Nephron (organoid): ENCODE measurements around the gene RNASEH2B.

ENCODE experiments used
- H3K27ac Mint-ChIP-seq, 3 experiments: 2 replicates each; pipeline ENCODE4 v1.8.0; 2020; ENCODE audit warnings: mixed read lengths in 3 of 3, mild to moderate bottlenecking in 2 of 3, moderate library complexity in 1 of 3
- H3K27me3 Mint-ChIP-seq: 2 replicates; pipeline ENCODE4 v1.8.0; 2021; ENCODE audit warnings: low read depth, mild to moderate bottlenecking, moderate library complexity, mixed read lengths
- H3K36me3 Mint-ChIP-seq: 2 replicates; pipeline ENCODE4 v1.8.0; 2020; ENCODE audit warnings: low read depth, mixed read lengths
- H3K4me1 Mint-ChIP-seq: 2 replicates; pipeline ENCODE4 v1.8.0; 2020; ENCODE audit warnings: mixed read lengths
- H3K4me3 Mint-ChIP-seq, 3 experiments: 2 replicates each; pipeline ENCODE4 v1.8.0; 2020; ENCODE audit warnings: mild to moderate bottlenecking in 3 of 3, mixed read lengths in 3 of 3, moderate library complexity in 2 of 3
- H3K9me3 Mint-ChIP-seq: 2 replicates; pipeline ENCODE4 v1.8.0; 2020; ENCODE audit warnings: mixed read lengths
- TF ChIP-seq, protein P1 (sequence below), 3 experiments: fragments of 200-600 bp; sonication (generic); IDR thresholded peaks; one replicate each; pipeline ENCODE4 v1.5.0; 2021; ENCODE audit warnings: antibody characterized with exemption in 3 of 3; ENCODE audit not compliant: unreplicated experiment in 3 of 3

Gene RNASEH2B

DNA sequence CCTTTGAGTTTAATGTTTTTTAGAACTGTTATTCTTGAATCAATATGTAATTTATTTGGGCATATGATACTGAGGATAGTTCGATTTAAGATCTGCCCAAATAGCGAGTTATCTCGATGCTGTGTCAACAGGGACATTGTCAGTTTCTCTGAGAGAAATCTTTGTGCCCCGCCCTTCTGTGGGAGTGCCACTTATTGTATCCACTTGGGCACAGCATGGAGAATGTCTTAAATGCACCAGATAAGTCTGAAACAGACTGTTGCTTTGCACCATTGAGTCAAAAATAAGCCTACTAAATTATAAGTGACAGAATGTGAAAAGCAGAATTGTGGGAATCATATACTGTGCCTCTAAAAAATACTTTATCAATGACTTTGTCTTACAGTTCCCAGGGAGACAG lies 45.6 kb downstream of the RNASEH2B start:
- Mint-ChIP-seq H3K27me3 (no peaks in the 10 kb centered on the region), H3K9me3 (no peaks in the 10 kb centered on the region), H3K36me3 (peaks cover 38% of the 10 kb centered on the region), H3K4me1 (peaks cover 16% of the 10 kb centered on the region), H3K27ac (no peak overlapping the region), H3K4me3 (no peak overlapping the region)
- TF ChIP-seq, protein P1, sequence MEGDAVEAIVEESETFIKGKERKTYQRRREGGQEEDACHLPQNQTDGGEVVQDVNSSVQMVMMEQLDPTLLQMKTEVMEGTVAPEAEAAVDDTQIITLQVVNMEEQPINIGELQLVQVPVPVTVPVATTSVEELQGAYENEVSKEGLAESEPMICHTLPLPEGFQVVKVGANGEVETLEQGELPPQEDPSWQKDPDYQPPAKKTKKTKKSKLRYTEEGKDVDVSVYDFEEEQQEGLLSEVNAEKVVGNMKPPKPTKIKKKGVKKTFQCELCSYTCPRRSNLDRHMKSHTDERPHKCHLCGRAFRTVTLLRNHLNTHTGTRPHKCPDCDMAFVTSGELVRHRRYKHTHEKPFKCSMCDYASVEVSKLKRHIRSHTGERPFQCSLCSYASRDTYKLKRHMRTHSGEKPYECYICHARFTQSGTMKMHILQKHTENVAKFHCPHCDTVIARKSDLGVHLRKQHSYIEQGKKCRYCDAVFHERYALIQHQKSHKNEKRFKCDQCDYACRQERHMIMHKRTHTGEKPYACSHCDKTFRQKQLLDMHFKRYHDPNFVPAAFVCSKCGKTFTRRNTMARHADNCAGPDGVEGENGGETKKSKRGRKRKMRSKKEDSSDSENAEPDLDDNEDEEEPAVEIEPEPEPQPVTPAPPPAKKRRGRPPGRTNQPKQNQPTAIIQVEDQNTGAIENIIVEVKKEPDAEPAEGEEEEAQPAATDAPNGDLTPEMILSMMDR (IDR thresholded peaks at IDR 0.05; ENCODE audit: unreplicated experiment in 3 of 3) = no peak

DNA sequence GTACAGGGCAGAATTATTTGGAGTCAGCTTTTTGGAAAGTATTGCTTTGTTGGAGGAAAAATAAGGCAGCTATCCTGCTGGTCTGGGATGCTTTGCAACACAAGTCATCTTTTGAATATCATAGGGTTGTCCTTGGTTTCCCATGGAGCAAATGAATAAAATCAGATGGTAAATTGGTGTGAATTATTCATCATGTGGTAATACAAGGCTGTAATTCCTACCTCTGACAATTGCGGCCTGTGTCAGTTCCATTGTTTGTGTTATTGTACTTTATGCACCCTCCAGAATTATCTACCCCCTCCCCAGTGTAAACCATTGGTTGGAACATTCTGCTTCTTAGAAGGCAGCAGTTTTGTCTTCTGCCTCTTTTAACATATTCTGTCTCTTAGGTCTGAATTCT lies 46.2 kb downstream of the RNASEH2B start:
- no peaks in the 10 kb centered on the region for H3K9me3 Mint-ChIP-seq
- peaks cover 37% of the 10 kb centered on the region for H3K36me3 Mint-ChIP-seq
- peaks cover 10% of the 10 kb centered on the region for H3K4me1 Mint-ChIP-seq
- TF ChIP-seq, protein P1 (IDR thresholded peaks at IDR 0.05; ENCODE audit: unreplicated experiment in 3 of 3) = no peak
- no peaks in the 10 kb centered on the region for H3K27me3 Mint-ChIP-seq
- H3K4me3 Mint-ChIP-seq = no peak overlapping the region
- no peak overlapping the region for H3K27ac Mint-ChIP-seq

DNA sequence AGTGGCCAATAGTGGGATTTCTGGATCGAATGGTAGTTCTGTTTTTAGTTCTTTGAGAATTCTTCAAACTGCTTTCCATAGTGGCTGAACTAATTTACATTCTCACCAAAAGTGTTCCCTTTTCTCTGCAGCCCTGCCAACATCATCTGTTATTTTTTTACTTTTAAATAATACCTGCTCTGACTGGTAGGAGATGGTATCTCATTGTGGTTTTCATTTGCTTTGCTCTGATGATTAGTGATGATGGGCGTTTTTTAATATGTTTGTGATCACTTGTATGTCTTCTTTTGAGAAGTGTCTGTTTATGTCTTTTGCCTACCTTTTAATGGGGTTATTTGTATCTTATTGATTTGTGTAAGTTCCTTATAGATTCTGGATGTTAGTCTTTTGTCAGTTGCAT lies 48.0 kb downstream of the RNASEH2B start:
- TF ChIP-seq, protein P1 (IDR thresholded peaks at IDR 0.05; ENCODE audit: unreplicated experiment in 3 of 3) = no peak
- Mint-ChIP-seq H3K9me3 (peaks cover 5% of the 10 kb centered on the region), H3K27me3 (no peaks in the 10 kb centered on the region), H3K27ac (no peak overlapping the region), H3K36me3 (peaks cover 44% of the 10 kb centered on the region), H3K4me3 (no peak overlapping the region), H3K4me1 (no peaks in the 10 kb centered on the region)

DNA sequence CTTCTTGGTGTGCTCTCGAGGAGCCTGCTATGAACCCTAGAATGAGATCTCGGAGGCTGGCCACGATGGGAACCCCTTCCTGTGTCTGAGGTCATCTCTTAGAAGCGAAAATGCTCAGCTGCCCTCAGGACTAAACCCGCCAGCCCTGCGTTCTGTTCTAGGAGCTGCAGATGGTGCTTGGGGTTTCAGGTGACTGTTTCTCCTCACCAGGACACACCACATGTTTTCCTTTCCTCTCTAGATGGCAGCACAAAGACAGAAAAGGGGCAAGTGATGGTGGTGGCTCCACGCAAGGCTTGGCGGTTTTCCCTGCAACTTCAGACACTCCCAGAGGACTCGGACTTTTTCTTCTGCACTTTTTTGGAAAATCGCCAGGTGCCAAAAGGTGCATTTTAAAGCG lies 60.1 kb downstream of the RNASEH2B start:
- Mint-ChIP-seq H3K4me3 (no peak overlapping the region), H3K4me1 (no peaks in the 10 kb centered on the region), H3K27ac (no peak overlapping the region), H3K9me3 (no peaks in the 10 kb centered on the region), H3K27me3 (no peaks in the 10 kb centered on the region), H3K36me3 (peaks cover 31% of the 10 kb centered on the region)
- TF ChIP-seq, protein P1 (IDR thresholded peaks at IDR 0.05; ENCODE audit: unreplicated experiment in 3 of 3) = peak in 1 of 3 experiments; percentile 15

DNA sequence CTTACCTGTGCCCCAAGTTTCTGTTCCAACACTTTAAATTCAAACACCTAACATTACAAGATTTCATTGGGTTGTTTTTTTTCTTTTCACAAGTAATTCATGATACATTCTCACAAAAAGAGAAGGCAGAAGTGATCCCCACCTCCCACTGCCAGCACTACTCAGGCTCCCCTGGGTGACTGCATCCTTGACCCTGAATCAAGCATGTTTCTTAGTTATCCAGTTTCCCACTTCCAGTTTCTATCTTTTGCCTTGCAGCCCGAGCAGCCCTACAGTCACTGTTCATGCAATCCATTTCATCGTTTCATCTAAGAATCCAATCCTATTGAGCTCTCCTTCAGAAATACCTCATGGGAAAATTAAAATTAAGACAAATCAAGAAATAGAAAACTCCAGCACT lies 61.4 kb downstream of the RNASEH2B start:
- H3K4me1 Mint-ChIP-seq = no peaks in the 10 kb centered on the region
- TF ChIP-seq, protein P1 (IDR thresholded peaks at IDR 0.05; ENCODE audit: unreplicated experiment in 3 of 3) = no peak
- no peak overlapping the region for H3K4me3 Mint-ChIP-seq
- no peaks in the 10 kb centered on the region for H3K9me3 Mint-ChIP-seq
- H3K36me3 Mint-ChIP-seq = peaks cover 28% of the 10 kb centered on the region
- H3K27me3 Mint-ChIP-seq = no peaks in the 10 kb centered on the region
- no peak overlapping the region for H3K27ac Mint-ChIP-seq

DNA sequence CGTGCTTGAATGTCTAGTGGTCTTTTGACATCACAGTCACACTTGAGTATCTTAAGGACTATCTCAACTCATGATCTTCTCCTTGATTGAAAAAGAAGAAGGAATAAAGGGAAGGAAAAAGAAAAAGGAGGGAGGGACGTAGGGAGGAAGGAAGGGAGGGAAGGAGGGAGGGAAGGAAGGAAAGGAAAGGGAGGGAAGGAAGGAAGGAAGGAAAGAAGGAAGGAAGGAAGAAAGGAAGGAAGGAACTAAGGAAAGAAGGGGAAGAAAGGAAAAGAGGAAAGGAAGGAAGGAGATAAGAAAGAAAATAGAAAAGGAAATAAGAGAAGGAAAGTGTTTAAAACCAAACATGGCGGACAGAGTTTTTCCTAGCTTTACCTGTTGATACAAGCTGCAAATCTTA lies 64.7 kb downstream of the RNASEH2B start:
- no peak overlapping the region for H3K4me3 Mint-ChIP-seq
- peaks cover 6% of the 10 kb centered on the region for H3K9me3 Mint-ChIP-seq
- H3K36me3 Mint-ChIP-seq = peaks cover 32% of the 10 kb centered on the region
- H3K4me1 Mint-ChIP-seq = no peaks in the 10 kb centered on the region
- no peak overlapping the region for H3K27ac Mint-ChIP-seq
- no peaks in the 10 kb centered on the region for H3K27me3 Mint-ChIP-seq
- TF ChIP-seq, protein P1 (IDR thresholded peaks at IDR 0.05; ENCODE audit: unreplicated experiment in 3 of 3) = no peak
